ES-I3 (cell line): ENCODE results near the gene VWDE.

Experiments
- H3K36me3 ChIP-seq: 2 replicates; pipeline ENCODE4 v1.6.1; 2013; ENCODE audit warnings: mild to moderate bottlenecking, low read length, control low read depth, moderate library complexity; ENCODE audit not compliant: insufficient read depth
- H3K4me1 ChIP-seq: 2 replicates; pipeline ENCODE4 v1.6.1; 2013; ENCODE audit warnings: mild to moderate bottlenecking, control low read depth, low read length; ENCODE audit not compliant: insufficient read depth
- H3K9ac ChIP-seq: 2 replicates; pipeline ENCODE4 v1.6.1; 2013; ENCODE audit warnings: low read depth, mild to moderate bottlenecking, low read length, moderate library complexity
- H3K9me3 ChIP-seq: 2 replicates; pipeline ENCODE4 v1.6.1; 2013; ENCODE audit warnings: mild to moderate bottlenecking, low read length, moderate library complexity; ENCODE audit not compliant: control insufficient read depth, insufficient read depth

The VWDE gene

GRCh38 chr7:12337095-12337494 is 66.6 kb downstream of the VWDE start:
- Histone ChIP-seq H3K36me3 (no peaks in the 10 kb centered on the region; the same call in 1 of the 2 replicates), H3K9me3 (no peaks in the 10 kb centered on the region), H3K9ac (no peak overlapping the region), H3K4me1 (peaks cover 10% of the 10 kb centered on the region; the same call in 1 of the 2 replicates)

- H3K9me3 ChIP-seq: no peaks in the 10 kb centered on the region
- H3K36me3 ChIP-seq: no peaks in the 10 kb centered on the region
- no peak overlapping the region for H3K9ac ChIP-seq
- H3K4me1 ChIP-seq: peaks cover 27% of the 10 kb centered on the region
These were observed 74.5 kb downstream of the VWDE start for GRCh38 chr7:12328888-12329770.

GRCh38 chr7:12327922-12328321 is 75.7 kb downstream of the VWDE start:
- Histone ChIP-seq H3K9me3 (no peaks in the 10 kb centered on the region), H3K36me3 (no peaks in the 10 kb centered on the region), H3K4me1 (peaks cover 39% of the 10 kb centered on the region), H3K9ac (no peak overlapping the region)

GRCh38 chr7:12325646-12326045 is 78.0 kb downstream of the VWDE start:
- Histone ChIP-seq H3K9ac (no peak overlapping the region), H3K4me1 (peaks cover 40% of the 10 kb centered on the region), H3K36me3 (no peaks in the 10 kb centered on the region), H3K9me3 (no peaks in the 10 kb centered on the region)

- no peaks in the 10 kb centered on the region for H3K36me3 ChIP-seq
- H3K9me3 ChIP-seq: no peaks in the 10 kb centered on the region
- peaks cover 27% of the 10 kb centered on the region for H3K4me1 ChIP-seq
- H3K9ac ChIP-seq: peak overlapping the region; percentile 8; the same call in 1 of the 2 replicates
These were observed 80.2 kb downstream of the VWDE start for GRCh38 chr7:12323415-12323814.

GRCh38 chr7:12322903-12323300 is 80.8 kb downstream of the VWDE start:
- Histone ChIP-seq H3K9ac (peak overlapping the region; percentile 8; the same call in 1 of the 2 replicates), H3K4me1 (peaks cover 22% of the 10 kb centered on the region), H3K36me3 (no peaks in the 10 kb centered on the region), H3K9me3 (no peaks in the 10 kb centered on the region)

GRCh38 chr7:12322284-12322902 is 81.3 kb downstream of the VWDE start:
- Histone ChIP-seq H3K9ac (no peak overlapping the region), H3K9me3 (no peaks in the 10 kb centered on the region), H3K4me1 (peaks cover 20% of the 10 kb centered on the region), H3K36me3 (no peaks in the 10 kb centered on the region)

GRCh38 chr7:12320987-12321647 is 82.5 kb downstream of the VWDE start:
- Histone ChIP-seq H3K9ac (no peak overlapping the region), H3K9me3 (no peaks in the 10 kb centered on the region), H3K4me1 (peaks cover 20% of the 10 kb centered on the region), H3K36me3 (no peaks in the 10 kb centered on the region)

- Histone ChIP-seq H3K9ac (no peak overlapping the region), H3K36me3 (no peaks in the 10 kb centered on the region), H3K4me1 (peaks cover 20% of the 10 kb centered on the region), H3K9me3 (no peaks in the 10 kb centered on the region)
These were observed 83.3 kb downstream of the VWDE start for GRCh38 chr7:12320241-12320986.

- Histone ChIP-seq H3K9ac (no peak overlapping the region), H3K36me3 (no peaks in the 10 kb centered on the region), H3K4me1 (peaks cover 5% of the 10 kb centered on the region; the same call in 1 of the 2 replicates), H3K9me3 (no peaks in the 10 kb centered on the region)
These were observed 86.0 kb downstream of the VWDE start for GRCh38 chr7:12317675-12318074.

GRCh38 chr7:12316925-12317324 is 86.7 kb downstream of the VWDE start:
- Histone ChIP-seq H3K9ac (no peak overlapping the region), H3K9me3 (no peaks in the 10 kb centered on the region), H3K4me1 (peaks cover 5% of the 10 kb centered on the region; the same call in 1 of the 2 replicates), H3K36me3 (no peaks in the 10 kb centered on the region)

- Histone ChIP-seq H3K4me1 (no peaks in the 10 kb centered on the region), H3K9me3 (no peaks in the 10 kb centered on the region), H3K9ac (no peak overlapping the region), H3K36me3 (peaks cover 4% of the 10 kb centered on the region; the same call in 1 of the 2 replicates)
These were observed 88.6 kb downstream of the VWDE start for GRCh38 chr7:12315049-12315448.

GRCh38 chr7:12314199-12314598 is 89.5 kb downstream of the VWDE start:
- Histone ChIP-seq H3K9me3 (no peaks in the 10 kb centered on the region), H3K36me3 (peaks cover 4% of the 10 kb centered on the region; the same call in 1 of the 2 replicates), H3K9ac (no peak overlapping the region)

GRCh38 chr7:12305502-12305901 is 98.2 kb downstream of the VWDE start:
- H3K9ac ChIP-seq: no peak overlapping the region
- no peaks in the 10 kb centered on the region; the same call in 1 of the 2 replicates for H3K9me3 ChIP-seq
- peaks cover 2% of the 10 kb centered on the region; the same call in 1 of the 2 replicates for H3K36me3 ChIP-seq

More at GRCh38 chr7:12314199-12314598, 89.5 kb downstream of the VWDE start:
- no peaks in the 10 kb centered on the region for H3K4me1 ChIP-seq

More at GRCh38 chr7:12305502-12305901, 98.2 kb downstream of the VWDE start:
- H3K4me1 ChIP-seq: no peaks in the 10 kb centered on the region
